ENCODE results near the gene ASB17. TPM values are rescaled to one million over a fixed set of nuclear protein-coding genes. Genes with fewer than 3 reads are reported as not detected.

The ASB17 gene
- total RNA-seq, 1 donor from 2014 or later, result not detected

DNA sequence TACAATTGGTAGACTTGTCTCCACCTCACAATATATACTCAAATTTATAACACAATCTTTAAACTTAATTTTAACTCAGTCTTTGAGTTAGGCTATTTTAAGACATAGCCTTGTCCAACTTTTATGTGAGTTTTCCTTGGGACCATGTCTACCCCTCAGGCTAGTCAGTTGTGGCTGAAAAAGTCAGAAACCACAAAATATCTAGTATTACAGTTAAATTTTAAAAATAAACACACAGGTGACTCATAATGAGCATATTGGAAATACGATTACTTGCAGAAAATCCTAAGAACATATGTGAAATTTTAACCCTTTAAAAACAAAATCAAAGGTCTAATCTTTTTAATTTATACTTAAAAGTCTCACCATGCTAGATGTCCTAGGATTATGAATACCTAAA lies 4.8 kb upstream of the ASB17 start:
- TF ChIP-seq, protein P1, sequence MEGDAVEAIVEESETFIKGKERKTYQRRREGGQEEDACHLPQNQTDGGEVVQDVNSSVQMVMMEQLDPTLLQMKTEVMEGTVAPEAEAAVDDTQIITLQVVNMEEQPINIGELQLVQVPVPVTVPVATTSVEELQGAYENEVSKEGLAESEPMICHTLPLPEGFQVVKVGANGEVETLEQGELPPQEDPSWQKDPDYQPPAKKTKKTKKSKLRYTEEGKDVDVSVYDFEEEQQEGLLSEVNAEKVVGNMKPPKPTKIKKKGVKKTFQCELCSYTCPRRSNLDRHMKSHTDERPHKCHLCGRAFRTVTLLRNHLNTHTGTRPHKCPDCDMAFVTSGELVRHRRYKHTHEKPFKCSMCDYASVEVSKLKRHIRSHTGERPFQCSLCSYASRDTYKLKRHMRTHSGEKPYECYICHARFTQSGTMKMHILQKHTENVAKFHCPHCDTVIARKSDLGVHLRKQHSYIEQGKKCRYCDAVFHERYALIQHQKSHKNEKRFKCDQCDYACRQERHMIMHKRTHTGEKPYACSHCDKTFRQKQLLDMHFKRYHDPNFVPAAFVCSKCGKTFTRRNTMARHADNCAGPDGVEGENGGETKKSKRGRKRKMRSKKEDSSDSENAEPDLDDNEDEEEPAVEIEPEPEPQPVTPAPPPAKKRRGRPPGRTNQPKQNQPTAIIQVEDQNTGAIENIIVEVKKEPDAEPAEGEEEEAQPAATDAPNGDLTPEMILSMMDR (IDR thresholded peaks at IDR 0.05; ENCODE audit: unreplicated experiment), result no peak
- DNase-seq (ENCODE audit: low spot score in 2 of 2, unreplicated experiment in 2 of 2), result no peak
- Mint-ChIP-seq H3K9me3 (no peaks in the 10 kb centered on the region), H3K4me3 (no peak overlapping the region), H3K27me3 (ENCODE audit: low read depth) (no peaks in the 10 kb centered on the region), H3K27ac (no peak overlapping the region), H3K4me1 (no peaks in the 10 kb centered on the region), H3K36me3 (no peaks in the 10 kb centered on the region)

GRCh38 chr1:75922698-75923097 lies 9.5 kb downstream of the ASB17 start:
- Mint-ChIP-seq H3K27ac (no peak overlapping the region), H3K36me3 (no peaks in the 10 kb centered on the region), H3K4me3 (no peak overlapping the region), H3K9me3 (peaks cover 5% of the 10 kb centered on the region), H3K27me3 (ENCODE audit: low read depth) (peaks cover 11% of the 10 kb centered on the region), H3K4me1 (no peaks in the 10 kb centered on the region)
- TF ChIP-seq, protein P1 (IDR thresholded peaks at IDR 0.05; ENCODE audit: unreplicated experiment), result no peak
- no peak for DNase-seq (ENCODE audit: low spot score in 2 of 2, unreplicated experiment in 2 of 2)

DNA sequence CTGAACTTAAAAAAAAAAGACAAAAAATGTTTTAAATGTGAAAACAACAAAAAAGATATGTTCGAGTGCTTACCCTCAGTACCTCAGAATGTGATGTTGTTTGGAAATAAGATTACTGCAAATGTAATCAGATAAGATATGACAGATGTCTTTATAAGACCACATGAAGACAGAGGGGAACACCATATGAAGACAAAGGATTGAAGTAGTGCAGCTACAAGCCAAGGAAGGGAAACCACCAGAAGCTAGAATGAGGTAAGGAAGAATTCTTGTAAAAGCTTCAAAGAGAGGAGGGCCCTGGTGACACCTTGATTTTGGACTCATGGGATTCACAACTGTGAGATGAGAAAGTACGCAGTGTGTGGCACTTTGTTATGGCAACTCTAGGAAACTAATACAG lies 15.4 kb downstream of the ASB17 start:
- no peaks in the 10 kb centered on the region for H3K36me3 Mint-ChIP-seq
- TF ChIP-seq, protein P1 (IDR thresholded peaks at IDR 0.05; ENCODE audit: unreplicated experiment), result no peak
- no peak overlapping the region for H3K4me3 Mint-ChIP-seq
- H3K9me3 Mint-ChIP-seq, result peaks cover 5% of the 10 kb centered on the region
- no peak overlapping the region for H3K27ac Mint-ChIP-seq
- peaks cover 3% of the 10 kb centered on the region for H3K27me3 Mint-ChIP-seq (ENCODE audit: low read depth)
- no peak for DNase-seq (ENCODE audit: low spot score in 2 of 2, unreplicated experiment in 2 of 2)
- no peaks in the 10 kb centered on the region for H3K4me1 Mint-ChIP-seq

GRCh38 chr1:75908717-75909152 lies 23.5 kb downstream of the ASB17 start:
- H3K9me3 Mint-ChIP-seq, result peaks cover 19% of the 10 kb centered on the region
- H3K36me3 Mint-ChIP-seq, result no peaks in the 10 kb centered on the region
- DNase-seq (ENCODE audit: low spot score in 2 of 2, unreplicated experiment in 2 of 2), result no peak
- H3K4me1 Mint-ChIP-seq, result peaks cover 10% of the 10 kb centered on the region
- no peak overlapping the region for H3K27ac Mint-ChIP-seq
- peaks cover 3% of the 10 kb centered on the region for H3K27me3 Mint-ChIP-seq (ENCODE audit: low read depth)
- H3K4me3 Mint-ChIP-seq, result no peak overlapping the region
- TF ChIP-seq, protein P1 (IDR thresholded peaks at IDR 0.05; ENCODE audit: unreplicated experiment), result no peak

GRCh38 chr1:75901371-75901770 lies 30.8 kb downstream of the ASB17 start:
- H3K4me3 Mint-ChIP-seq, result no peak overlapping the region
- H3K27ac Mint-ChIP-seq, result no peak overlapping the region
- H3K9me3 Mint-ChIP-seq, result peaks cover 16% of the 10 kb centered on the region
- no peaks in the 10 kb centered on the region for H3K36me3 Mint-ChIP-seq
- TF ChIP-seq, protein P1 (IDR thresholded peaks at IDR 0.05; ENCODE audit: unreplicated experiment), result no peak
- no peak for DNase-seq (ENCODE audit: low spot score in 2 of 2, unreplicated experiment in 2 of 2)
- no peaks in the 10 kb centered on the region for H3K4me1 Mint-ChIP-seq
- H3K27me3 Mint-ChIP-seq (ENCODE audit: low read depth), result peaks cover 12% of the 10 kb centered on the region

DNA sequence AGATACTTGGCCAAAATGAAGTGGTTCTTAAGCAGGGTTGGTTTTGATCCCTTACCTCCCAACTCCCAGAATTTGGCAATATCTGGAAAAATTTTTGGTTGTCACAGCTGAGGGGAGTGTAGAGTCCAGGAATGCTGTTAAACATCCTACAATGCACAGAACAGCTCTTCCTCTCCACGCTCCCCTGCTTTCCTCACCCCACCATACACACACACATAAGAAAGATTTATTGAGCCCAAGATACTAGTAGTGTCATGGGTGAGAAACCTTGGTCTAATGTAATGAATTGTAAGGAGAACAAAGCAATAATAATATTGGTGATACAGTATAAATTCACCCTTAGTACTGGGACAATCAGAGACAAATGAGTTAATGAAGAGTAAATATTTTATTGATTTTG lies 47.8 kb downstream of the ASB17 start:
- Mint-ChIP-seq H3K27me3 (ENCODE audit: low read depth) (peaks cover 6% of the 10 kb centered on the region), H3K4me1 (no peaks in the 10 kb centered on the region), H3K4me3 (no peak overlapping the region), H3K27ac (no peak overlapping the region), H3K36me3 (no peaks in the 10 kb centered on the region), H3K9me3 (peaks cover 4% of the 10 kb centered on the region)
- TF ChIP-seq, protein P1 (IDR thresholded peaks at IDR 0.05; ENCODE audit: unreplicated experiment), result no peak
- DNase-seq (ENCODE audit: low spot score in 2 of 2, unreplicated experiment in 2 of 2), result no peak
